ENCODE results near the gene TADA3.

DNA sequence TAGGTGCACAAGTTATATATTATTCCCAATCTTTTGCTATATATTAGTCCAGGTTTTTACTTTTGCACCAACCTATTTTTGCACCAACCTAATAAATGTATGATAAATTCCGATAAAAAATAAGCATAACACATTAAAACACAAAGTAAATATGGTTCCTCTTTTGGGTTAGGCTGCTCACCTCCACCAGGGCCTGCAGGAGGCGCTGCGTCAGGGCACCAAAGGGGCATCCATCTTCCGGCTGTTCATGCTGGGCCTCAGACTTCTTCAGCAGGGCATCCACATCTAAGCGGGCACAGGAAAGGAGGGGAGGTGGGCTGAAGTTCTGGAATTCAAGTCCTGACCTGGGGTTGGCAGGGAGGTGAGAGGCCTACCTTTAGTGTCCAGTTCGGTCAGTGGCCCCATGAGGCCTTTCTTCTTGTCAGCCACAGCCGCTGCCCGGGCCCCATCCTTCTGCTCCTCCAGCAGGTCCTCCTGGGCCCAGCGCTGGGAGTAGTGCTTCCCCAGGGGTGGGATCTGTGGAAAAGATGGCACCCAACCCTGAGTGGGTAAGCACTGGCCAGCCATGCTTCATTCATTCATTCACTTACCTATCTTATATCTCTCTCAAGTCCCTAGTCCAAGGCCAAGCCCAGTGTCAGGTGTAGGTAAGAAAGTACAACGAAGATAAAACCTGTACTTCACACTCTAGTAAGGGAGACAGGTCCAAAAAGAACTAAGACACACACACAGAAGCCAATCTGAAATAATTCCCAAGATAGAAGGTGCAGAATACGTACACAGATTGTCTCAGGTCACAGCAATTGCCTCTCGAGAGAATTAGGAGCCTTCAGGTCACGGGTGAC, 5.2 kb downstream of the TADA3 start:
- TF ChIP-seq CTCF (IDR thresholded peaks at IDR 0.05; ENCODE audit: low read length) (peak; percentile 58), EZH2phosphoT487 (IDR thresholded peaks at IDR 0.05; ENCODE audit: low read length) (no peak)

Data from MM.1S (cell line).